Erythroblast (primary cell): ENCODE results near the gene ACOT7.

ENCODE experiments used
- GATA1 ChIP-seq: IDR thresholded peaks from 2 replicates; pipeline ENCODE4 v1.6.1; 2011; ENCODE audit warnings: low read depth, mild to moderate bottlenecking, control low read depth, low read length, moderate library complexity
- POLR2A ChIP-seq: IDR thresholded peaks from 2 replicates; pipeline ENCODE4 v1.6.1; 2011; ENCODE audit warnings: mild to moderate bottlenecking, low read length

- TF ChIP-seq POLR2A: no peak
- TF ChIP-seq GATA1: no peak
Observed at GRCh38 chr1:6269296-6269695, 124.3 kb downstream of the ACOT7 start.
